BJ (cell line): ENCODE data around the gene LTBP4. TPM values are rescaled to one million over a fixed set of nuclear protein-coding genes. Genes with fewer than 3 reads are reported as not detected.

Experiments
- CTCF ChIA-PET: fragments of 350-600 bp; formaldehyde crosslinking; extraction: SDS; loops from one replicate; lab custom pipeline; 2021; ENCODE audit warnings: antibody characterized with exemption, inconsistent platforms; lab: Yijun Ruan, JAX
- POLR2A ChIA-PET: fragments of 300-600 bp; sonication (Branson Sonifier 250); formaldehyde crosslinking; extraction: SDS; loops from one replicate; lab custom pipeline; 2021; ENCODE audit warnings: antibody characterized with exemption; lab: Charles Lee
- DNase-seq: peaks from one replicate; pipeline ENCODE4 v3.0.0-alpha.2; 2011; ENCODE audit warnings: low read depth
- H3K27me3 ChIP-seq: 2 replicates; pipeline ENCODE4 v1.6.0; 2011; ENCODE audit warnings: low read length; ENCODE audit not compliant: control insufficient read depth, insufficient read depth
- H3K36me3 ChIP-seq: 2 replicates; pipeline ENCODE4 v1.5.1; 2011; ENCODE audit warnings: low read length; ENCODE audit not compliant: control insufficient read depth, insufficient read depth
- H3K4me3 ChIP-seq: 2 replicates; pipeline ENCODE4 v1.5.1; 2011; ENCODE audit warnings: low read depth, mild to moderate bottlenecking, control low read depth, low read length
- polyA plus RNA-seq: library from polyadenylated mRNA; depleted of rRNA; stranded (reverse); fragments of >200 nt; gene quantifications from 2 replicates; pipeline ENCODE4 v1.2.3, GENCODE V29; 2011
- TF ChIP-seq, protein P1 (sequence below): IDR thresholded peaks from 2 replicates; pipeline ENCODE4 v1.5.1; 2011; ENCODE audit warnings: low read depth, mild to moderate bottlenecking, control low read depth, inconsistent platforms, low read length, moderate library complexity; ENCODE audit not compliant: insufficient read depth

Gene LTBP4
- polyA plus RNA-seq, 1 experiment = 14.5 TPM

DNA sequence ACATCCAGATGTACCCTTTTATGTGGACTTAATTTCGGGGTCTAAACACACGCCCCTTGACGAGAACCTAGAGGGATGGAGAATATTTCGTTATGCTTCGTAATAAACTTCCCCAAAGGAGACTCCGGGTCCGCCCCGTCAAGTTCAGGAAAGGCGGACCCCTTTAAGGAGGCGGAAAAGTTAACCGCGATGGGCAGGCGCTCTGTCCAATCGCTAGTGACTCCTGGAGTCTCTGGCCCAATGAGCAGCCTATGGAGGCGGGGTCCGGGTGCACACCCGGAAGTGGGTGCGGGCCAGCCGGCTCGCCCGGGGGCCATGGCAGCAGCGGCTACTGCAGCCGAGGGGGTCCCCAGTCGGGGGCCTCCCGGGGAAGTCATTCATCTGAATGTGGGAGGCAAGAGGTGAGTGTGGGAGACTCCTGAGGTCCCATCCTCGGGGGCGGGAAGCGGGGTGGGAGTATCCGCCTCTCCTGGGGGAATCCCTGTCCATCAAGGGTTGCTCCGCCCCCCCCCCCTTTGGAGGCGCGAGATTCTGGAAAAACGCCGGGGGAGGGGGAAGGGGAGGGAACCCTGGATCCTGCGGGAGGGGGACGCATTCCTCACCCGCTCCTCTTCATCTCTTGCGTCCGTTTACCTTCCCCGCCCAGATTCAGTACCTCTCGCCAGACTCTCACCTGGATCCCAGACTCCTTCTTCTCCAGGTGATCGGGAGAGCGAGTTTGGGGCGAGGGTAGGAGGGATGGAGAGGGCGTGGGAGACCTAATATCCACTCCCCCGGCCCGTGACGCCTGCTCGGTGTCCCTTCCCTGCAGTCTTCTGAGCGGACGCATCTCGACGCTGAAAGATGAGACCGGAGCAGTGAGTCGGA lies 24.4 kb upstream of the LTBP4 start, which contains the start of gene SHKBP1:
TSS of gene SHKBP1 (plus strand) at position 289 of the 867 bp plus-strand sequence. CDS start at position 316, 27 bp downstream.
- H3K27me3 ChIP-seq = no peaks in the 10 kb centered on the region
- POLR2A ChIA-PET = no interaction called here
- peaks cover 6% of the 10 kb centered on the region for H3K36me3 ChIP-seq
- H3K4me3 ChIP-seq = peak within 1 kb of the TSS; percentile 94
- TF ChIP-seq, protein P1, sequence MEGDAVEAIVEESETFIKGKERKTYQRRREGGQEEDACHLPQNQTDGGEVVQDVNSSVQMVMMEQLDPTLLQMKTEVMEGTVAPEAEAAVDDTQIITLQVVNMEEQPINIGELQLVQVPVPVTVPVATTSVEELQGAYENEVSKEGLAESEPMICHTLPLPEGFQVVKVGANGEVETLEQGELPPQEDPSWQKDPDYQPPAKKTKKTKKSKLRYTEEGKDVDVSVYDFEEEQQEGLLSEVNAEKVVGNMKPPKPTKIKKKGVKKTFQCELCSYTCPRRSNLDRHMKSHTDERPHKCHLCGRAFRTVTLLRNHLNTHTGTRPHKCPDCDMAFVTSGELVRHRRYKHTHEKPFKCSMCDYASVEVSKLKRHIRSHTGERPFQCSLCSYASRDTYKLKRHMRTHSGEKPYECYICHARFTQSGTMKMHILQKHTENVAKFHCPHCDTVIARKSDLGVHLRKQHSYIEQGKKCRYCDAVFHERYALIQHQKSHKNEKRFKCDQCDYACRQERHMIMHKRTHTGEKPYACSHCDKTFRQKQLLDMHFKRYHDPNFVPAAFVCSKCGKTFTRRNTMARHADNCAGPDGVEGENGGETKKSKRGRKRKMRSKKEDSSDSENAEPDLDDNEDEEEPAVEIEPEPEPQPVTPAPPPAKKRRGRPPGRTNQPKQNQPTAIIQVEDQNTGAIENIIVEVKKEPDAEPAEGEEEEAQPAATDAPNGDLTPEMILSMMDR = no peak
- CTCF ChIA-PET = no interaction called here
- DNase-seq = peak; percentile 62

DNA sequence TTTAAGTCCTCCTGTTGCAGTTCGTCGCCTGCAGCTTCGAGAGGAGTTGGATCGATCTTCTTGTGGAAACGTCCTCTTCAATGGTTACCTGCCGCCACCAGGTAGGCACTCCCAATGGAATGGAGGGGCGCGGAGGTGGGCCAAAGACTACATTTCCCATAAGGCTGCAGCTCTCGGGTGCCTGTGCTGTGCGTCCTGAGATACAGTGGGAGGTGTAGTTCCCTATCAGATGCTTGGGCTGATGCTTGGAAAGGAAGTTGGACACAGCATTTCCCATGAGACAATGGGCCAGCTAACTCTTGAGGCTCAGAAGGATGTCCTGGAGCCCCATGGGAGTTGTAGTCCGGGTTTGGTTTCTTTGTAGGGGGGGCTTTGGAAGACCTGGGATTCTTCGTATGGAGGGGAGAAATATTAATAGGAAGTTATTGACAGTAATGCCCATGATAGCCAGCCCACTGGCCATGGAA lies 22.7 kb upstream of the LTBP4 start:
- TF ChIP-seq, protein P1 = no peak
- Histone ChIP-seq H3K36me3 (peaks cover 7% of the 10 kb centered on the region), H3K4me3 (no peak overlapping the region), H3K27me3 (no peaks in the 10 kb centered on the region)
- POLR2A ChIA-PET = no interaction called here
- CTCF ChIA-PET = interaction anchor here (1.5 kb wide), 1 partner anchor 56 kb away, joined by 4 read pairs; no protein-coding TSS in a partner anchor
- no peak for DNase-seq

DNA sequence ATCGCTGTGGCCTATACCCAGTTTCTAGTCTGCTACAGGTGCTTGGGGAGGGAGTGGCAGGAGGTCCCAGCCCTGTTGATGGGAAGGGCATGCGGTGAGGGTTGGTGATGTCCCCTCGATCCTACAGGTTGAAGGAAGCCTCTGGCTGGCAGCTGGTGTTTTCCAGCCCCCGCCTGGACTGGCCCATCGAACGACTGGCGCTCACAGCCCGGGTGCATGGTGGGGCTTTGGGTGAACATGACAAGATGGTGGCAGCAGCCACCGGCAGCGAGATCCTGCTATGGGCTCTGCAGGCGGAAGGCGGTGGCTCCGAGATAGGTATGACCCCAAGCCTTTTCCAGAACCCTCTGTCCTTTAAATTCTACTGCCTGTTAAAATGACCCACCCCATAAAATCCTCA lies 20.6 kb upstream of the LTBP4 start:
- POLR2A ChIA-PET = no interaction called here
- CTCF ChIA-PET = no interaction called here
- peaks cover 7% of the 10 kb centered on the region for H3K36me3 ChIP-seq

DNA sequence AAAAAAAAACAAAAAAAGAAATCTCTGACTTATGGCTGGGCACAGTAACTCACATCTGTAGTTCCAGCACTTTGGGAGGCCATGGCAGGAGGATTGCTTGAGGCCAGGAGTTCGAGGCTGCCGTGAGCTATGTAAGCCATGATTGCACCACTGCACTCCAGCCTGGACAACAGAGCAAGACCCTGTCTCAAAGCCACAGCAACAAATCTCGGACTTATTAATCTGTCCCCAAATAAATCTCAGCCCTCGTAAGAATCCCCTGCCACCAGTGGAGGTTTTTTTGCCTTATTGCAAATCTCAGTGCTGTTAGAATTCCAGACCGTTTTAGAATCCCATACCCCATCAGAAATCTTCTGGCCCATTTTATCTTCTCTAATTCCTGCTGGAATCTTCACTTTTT lies 19.6 kb upstream of the LTBP4 start:
- TF ChIP-seq, protein P1 = no peak
- Histone ChIP-seq H3K27me3 (no peaks in the 10 kb centered on the region), H3K4me3 (no peak overlapping the region), H3K36me3 (peaks cover 7% of the 10 kb centered on the region)
- DNase-seq = no peak
- CTCF ChIA-PET = interaction anchor here (1.3 kb wide), 1 partner anchor 17 kb away, joined by 3 read pairs; no protein-coding TSS in a partner anchor
- POLR2A ChIA-PET = no interaction called here

More for the DNA sequence above, 20.6 kb upstream of the LTBP4 start:
- TF ChIP-seq, protein P1 = no peak
- H3K27me3 ChIP-seq = no peaks in the 10 kb centered on the region
- no peak overlapping the region for H3K4me3 ChIP-seq
- DNase-seq = no peak

DNA sequence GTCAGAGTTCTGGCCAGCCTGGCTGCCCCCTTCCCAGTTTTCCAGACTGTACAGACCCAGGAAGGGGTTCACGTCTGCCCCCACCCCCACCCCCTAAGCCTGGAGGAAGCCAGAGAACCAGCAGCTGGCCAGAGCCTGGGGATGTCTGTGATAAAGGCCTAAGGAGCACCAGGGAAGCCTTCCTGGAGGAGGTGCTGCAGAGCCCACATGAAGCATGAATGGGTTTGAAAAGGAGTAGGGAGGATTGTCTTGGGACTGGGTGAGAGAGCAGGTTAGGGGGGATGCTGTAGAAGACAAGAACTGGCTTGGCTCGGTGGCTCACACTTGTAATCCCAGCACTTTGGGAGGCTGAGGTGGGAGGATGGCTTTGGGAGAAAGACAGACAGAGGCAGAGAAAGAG lies 18.7 kb upstream of the LTBP4 start:
- CTCF ChIA-PET = interaction anchor here (0.6 to 1.3 kb wide), 2 partner anchors 8 to 16 kb away, joined by 3 read pairs; no protein-coding TSS in a partner anchor
- Histone ChIP-seq H3K4me3 (no peak overlapping the region), H3K36me3 (peaks cover 11% of the 10 kb centered on the region), H3K27me3 (no peaks in the 10 kb centered on the region)
- TF ChIP-seq, protein P1 = no peak
- POLR2A ChIA-PET = no interaction called here
- DNase-seq = no peak
